Endothelial cell (in vitro differentiated cells): ENCODE data around the gene GBF1. TPM values are rescaled to one million over a fixed set of nuclear protein-coding genes. Genes with fewer than 3 reads are reported as not detected.
"Not testable (repeated sequence)": the region's sequence is repeated elsewhere in the genome, so short reads cannot be mapped to it uniquely, and the experiment has no call there.

Experiments used
- DNase-seq: peaks from one replicate; pipeline ENCODE4 v3.0.0; 2021; ENCODE audit warnings: low spot score
- H3K27ac Mint-ChIP-seq: one replicate; pipeline ENCODE4 v1.8.0; 2021; ENCODE audit warnings: mixed read lengths, inconsistent platforms; ENCODE audit not compliant: unreplicated experiment
- H3K27me3 Mint-ChIP-seq: one replicate; pipeline ENCODE4 v1.8.0; 2021; ENCODE audit warnings: mild to moderate bottlenecking, moderate library complexity, mixed read lengths, inconsistent platforms; ENCODE audit not compliant: unreplicated experiment
- H3K36me3 Mint-ChIP-seq: one replicate; pipeline ENCODE4 v1.8.0; 2021; ENCODE audit warnings: mild to moderate bottlenecking, low read depth, mixed read lengths, inconsistent platforms; ENCODE audit not compliant: unreplicated experiment
- H3K4me1 Mint-ChIP-seq: one replicate; pipeline ENCODE4 v1.8.0; 2021; ENCODE audit warnings: mild to moderate bottlenecking, mixed read lengths, inconsistent platforms; ENCODE audit not compliant: unreplicated experiment
- H3K4me3 Mint-ChIP-seq: one replicate; pipeline ENCODE4 v1.8.0; 2021; ENCODE audit warnings: mild to moderate bottlenecking, mixed read lengths, inconsistent platforms; ENCODE audit not compliant: unreplicated experiment
- H3K9me3 Mint-ChIP-seq: one replicate; pipeline ENCODE4 v1.8.0; 2021; ENCODE audit warnings: mixed read lengths, inconsistent platforms; ENCODE audit not compliant: unreplicated experiment
- total RNA-seq: library from RNA; stranded (reverse); fragmentation: NEBNext Ultra II Directional; extraction: Animal tissue kit (Norgen Biotek cat#: 25700); gene quantifications from one replicate; pipeline ENCODE4 v1.2.1, GENCODE V29; 2021; ENCODE audit not compliant: unreplicated experiment
- TF ChIP-seq, protein P1 (sequence below): fragments of 200-600 bp; sonication (generic); IDR thresholded peaks from one replicate; pipeline ENCODE4 v1.5.0; 2021; ENCODE audit warnings: antibody characterized with exemption; ENCODE audit not compliant: unreplicated experiment

Gene GBF1
- total RNA-seq, 1 donor from 2014 or later: 45.1 TPM

DNA sequence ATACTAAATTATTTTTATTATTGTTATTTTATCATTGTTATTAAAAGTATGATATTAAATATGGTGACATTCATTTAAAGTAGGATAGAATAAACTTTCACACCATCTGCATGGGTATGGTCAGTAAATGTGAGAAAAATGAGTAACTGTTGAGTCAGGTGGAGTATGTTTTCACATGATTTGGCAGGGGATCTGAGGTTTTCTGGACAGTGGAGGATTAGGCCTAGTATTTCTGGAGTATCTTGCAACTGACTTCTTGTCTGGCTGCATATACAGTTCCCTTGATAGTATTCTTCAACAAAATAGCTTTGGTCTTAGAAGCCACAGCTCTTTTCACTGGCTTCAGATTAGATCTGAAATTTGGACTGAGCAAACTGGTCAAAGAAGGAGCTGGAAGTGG lies 54.5 kb downstream of the GBF1 start:
- H3K27ac Mint-ChIP-seq: no peak overlapping the region
- TF ChIP-seq, protein P1, sequence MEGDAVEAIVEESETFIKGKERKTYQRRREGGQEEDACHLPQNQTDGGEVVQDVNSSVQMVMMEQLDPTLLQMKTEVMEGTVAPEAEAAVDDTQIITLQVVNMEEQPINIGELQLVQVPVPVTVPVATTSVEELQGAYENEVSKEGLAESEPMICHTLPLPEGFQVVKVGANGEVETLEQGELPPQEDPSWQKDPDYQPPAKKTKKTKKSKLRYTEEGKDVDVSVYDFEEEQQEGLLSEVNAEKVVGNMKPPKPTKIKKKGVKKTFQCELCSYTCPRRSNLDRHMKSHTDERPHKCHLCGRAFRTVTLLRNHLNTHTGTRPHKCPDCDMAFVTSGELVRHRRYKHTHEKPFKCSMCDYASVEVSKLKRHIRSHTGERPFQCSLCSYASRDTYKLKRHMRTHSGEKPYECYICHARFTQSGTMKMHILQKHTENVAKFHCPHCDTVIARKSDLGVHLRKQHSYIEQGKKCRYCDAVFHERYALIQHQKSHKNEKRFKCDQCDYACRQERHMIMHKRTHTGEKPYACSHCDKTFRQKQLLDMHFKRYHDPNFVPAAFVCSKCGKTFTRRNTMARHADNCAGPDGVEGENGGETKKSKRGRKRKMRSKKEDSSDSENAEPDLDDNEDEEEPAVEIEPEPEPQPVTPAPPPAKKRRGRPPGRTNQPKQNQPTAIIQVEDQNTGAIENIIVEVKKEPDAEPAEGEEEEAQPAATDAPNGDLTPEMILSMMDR: no peak

DNA sequence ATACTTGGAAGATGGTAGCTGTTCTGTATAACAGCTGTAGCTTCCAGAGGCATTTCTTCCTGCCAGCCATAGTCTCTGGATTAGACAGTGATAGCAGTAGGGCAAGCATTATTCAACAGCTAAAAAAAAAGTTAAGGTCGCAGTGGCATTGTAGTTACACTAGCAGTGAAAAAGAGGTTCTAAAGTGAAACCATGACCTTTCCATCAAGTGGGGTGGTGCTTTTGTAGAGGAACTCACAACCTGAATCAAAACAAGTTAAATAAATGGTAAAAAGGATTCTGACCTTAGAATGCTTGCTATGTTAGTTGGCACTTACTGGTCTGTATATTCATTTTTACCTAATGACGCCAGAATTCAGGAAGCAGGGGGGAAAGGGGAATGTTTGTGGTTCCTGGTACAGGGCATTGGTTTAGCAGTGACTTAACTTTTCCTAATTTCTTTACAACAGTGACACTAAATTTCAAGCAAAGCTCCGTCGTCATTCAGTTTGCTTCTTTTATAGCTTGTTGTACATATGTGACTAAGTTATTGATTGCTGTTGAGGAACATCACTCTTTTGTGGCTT lies 55.0 kb downstream of the GBF1 start:
- no peak for DNase-seq
- Mint-ChIP-seq H3K27ac (peak overlapping the region; percentile 65), H3K27me3 (no peaks in the 10 kb centered on the region), H3K9me3 (no peaks in the 10 kb centered on the region), H3K4me1 (peaks cover 4% of the 10 kb centered on the region), H3K36me3 (peaks cover 13% of the 10 kb centered on the region), H3K4me3 (peak overlapping the region; percentile 33)
- TF ChIP-seq, protein P1: no peak

More for the DNA sequence above, 54.5 kb downstream of the GBF1 start:
- peaks cover 4% of the 10 kb centered on the region for H3K4me1 Mint-ChIP-seq
- no peaks in the 10 kb centered on the region for H3K9me3 Mint-ChIP-seq
- peak overlapping the region; percentile 33 for H3K4me3 Mint-ChIP-seq
- no peak for DNase-seq
- peaks cover 13% of the 10 kb centered on the region for H3K36me3 Mint-ChIP-seq
- H3K27me3 Mint-ChIP-seq: no peaks in the 10 kb centered on the region

DNA sequence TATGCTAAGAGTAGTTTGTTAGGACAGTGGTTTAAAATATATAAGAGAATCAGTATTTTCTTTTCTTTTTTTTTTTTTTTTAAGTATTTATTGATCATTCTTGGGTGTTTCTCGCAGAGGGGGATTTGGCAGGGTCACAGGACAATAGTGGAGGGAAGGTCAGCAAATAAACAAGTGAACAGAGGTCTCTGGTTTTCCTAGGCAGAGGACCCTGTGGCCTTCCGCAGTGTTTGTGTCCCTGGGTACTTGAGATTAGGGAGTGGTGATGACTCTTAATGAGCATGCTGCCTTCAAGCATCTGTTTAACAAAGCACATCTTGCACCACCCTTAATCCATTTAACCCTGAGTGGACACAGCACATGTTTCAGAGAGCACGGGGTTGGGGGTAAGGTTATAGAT lies 55.6 kb downstream of the GBF1 start:
- not testable (repeated sequence) for H3K9me3 Mint-ChIP-seq

DNA sequence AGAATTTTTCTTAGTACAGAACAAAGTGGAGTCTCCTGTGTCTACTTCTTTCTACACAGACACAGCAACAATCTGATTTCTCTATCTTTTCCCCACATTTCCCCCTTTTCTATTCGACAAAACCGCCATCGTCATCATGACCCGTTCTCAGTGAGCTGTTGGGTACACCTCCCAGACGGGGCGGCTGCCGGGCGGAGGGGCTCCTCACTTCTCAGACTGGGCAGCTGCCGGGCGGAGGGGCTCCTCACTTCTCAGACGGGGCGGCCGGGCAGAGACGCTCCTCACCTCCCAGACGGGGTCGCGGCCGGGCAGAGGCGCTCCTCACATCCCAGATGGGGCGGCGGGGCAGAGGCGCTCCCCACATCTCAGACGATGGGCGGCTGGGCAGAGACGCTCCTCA lies 56.0 kb downstream of the GBF1 start:
- peaks cover 13% of the 10 kb centered on the region for H3K36me3 Mint-ChIP-seq
- H3K4me1 Mint-ChIP-seq, H3K27ac Mint-ChIP-seq, H3K27me3 Mint-ChIP-seq, DNase-seq, H3K9me3 Mint-ChIP-seq, H3K4me3 Mint-ChIP-seq: not testable (repeated sequence)

More for the DNA sequence above, 55.6 kb downstream of the GBF1 start:
- not testable (repeated sequence) for H3K27me3 Mint-ChIP-seq, DNase-seq, H3K27ac Mint-ChIP-seq, H3K4me1 Mint-ChIP-seq, H3K4me3 Mint-ChIP-seq
- peaks cover 13% of the 10 kb centered on the region for H3K36me3 Mint-ChIP-seq

DNA sequence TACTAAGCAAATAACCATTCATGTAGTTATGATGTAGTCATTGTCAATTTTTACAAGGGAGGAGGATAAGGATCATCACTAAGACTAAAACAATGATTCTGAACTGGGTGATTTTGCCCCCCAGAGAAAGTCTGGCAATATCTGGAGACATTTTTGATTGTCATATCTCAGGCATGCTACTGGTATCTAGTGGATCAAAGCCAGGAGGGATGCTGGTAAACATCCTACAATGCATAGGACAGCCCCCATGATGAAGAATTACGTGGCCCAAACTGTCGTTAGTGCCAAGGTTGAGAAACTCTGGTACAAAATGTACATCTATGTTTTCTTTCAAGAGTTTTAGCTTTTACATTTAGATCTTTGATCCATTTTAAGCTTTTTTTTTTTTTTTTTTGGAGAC lies 57.3 kb downstream of the GBF1 start:
- peaks cover 13% of the 10 kb centered on the region for H3K36me3 Mint-ChIP-seq
- TF ChIP-seq, protein P1: no peak
- no peak for DNase-seq
- peaks cover 9% of the 10 kb centered on the region for H3K4me1 Mint-ChIP-seq
- H3K27me3 Mint-ChIP-seq: no peaks in the 10 kb centered on the region
- no peaks in the 10 kb centered on the region for H3K9me3 Mint-ChIP-seq
- H3K27ac Mint-ChIP-seq: no peak overlapping the region
- H3K4me3 Mint-ChIP-seq: no peak overlapping the region

DNA sequence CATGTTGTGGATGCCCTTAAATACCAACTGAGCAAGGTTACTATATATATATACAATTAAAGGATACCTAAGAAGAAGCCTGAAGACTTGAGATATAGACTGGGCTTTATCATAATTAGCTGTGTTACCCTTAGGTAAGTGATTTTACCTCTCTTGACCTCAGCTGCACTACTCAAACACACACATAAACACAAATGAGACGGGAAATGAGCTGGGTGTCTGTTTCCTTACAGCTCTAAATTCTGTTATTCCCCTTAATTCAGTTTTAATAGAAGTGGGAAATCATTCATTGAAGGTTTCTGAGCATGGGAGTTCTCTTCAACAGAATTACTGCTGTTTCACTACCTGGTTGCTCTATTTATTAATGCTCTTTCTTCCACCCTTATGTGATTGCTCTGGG lies 60.7 kb downstream of the GBF1 start:
- Mint-ChIP-seq H3K27me3 (no peaks in the 10 kb centered on the region), H3K36me3 (peaks cover 4% of the 10 kb centered on the region), H3K27ac (no peak overlapping the region), H3K4me3 (no peak overlapping the region), H3K4me1 (peaks cover 5% of the 10 kb centered on the region), H3K9me3 (no peaks in the 10 kb centered on the region)
- no peak for DNase-seq
- TF ChIP-seq, protein P1: no peak
